Transverse colon (tissue), 4 donors: ENCODE data around the gene CCNT2. TPM values are rescaled to one million over a fixed set of nuclear protein-coding genes. Genes with fewer than 3 reads are reported as not detected.
"Not testable (repeated sequence)": the region's sequence is repeated elsewhere in the genome, so short reads cannot be mapped to it uniquely, and the experiment has no call there.

Experiments
- DNase-seq: peaks from one replicate; pipeline ENCODE4 v3.0.0-alpha.2; 2019
- H3K27ac ChIP-seq, 4 donors: fragments of 200-600 bp; sonication (generic); 2 replicates each; pipeline ENCODE4 v1.5.1; 2016 to 2018; ENCODE audit warnings: inconsistent platforms in 4 of 4
- H3K27me3 ChIP-seq: fragments of 200-600 bp; sonication (generic); 2 replicates; pipeline ENCODE4 v1.5.1; 2017; ENCODE audit warnings: inconsistent platforms
- H3K36me3 ChIP-seq, 4 donors: fragments of 200-600 bp; sonication (generic); 2 replicates each; pipeline ENCODE4 v1.5.1; 2017 to 2019; ENCODE audit warnings: inconsistent platforms in 4 of 4
- H3K4me1 ChIP-seq, 4 donors: fragments of 200-600 bp; sonication (generic); 2 replicates each; pipeline ENCODE4 v1.5.1; 2017 to 2020; ENCODE audit warnings: inconsistent platforms in 4 of 4
- H3K4me3 ChIP-seq, 4 donors: fragments of 200-600 bp; sonication (generic); 1 replicate in 1 of 4; 2 replicates in 3 of 4; pipeline versions ENCODE4 v1.5.1 to v1.6.1; 2017 to 2019; ENCODE audit warnings: inconsistent platforms in 4 of 4
- H3K9me3 ChIP-seq, 2 donors: fragments of 200-600 bp; sonication (generic); 2 replicates each; pipeline ENCODE4 v1.5.1; 2017 to 2019; ENCODE audit warnings: inconsistent platforms in 2 of 2
- CTCF ChIP-seq, 5 experiments: fragments of 200-600 bp in 3 of 5; fragments of 450-650 bp in 2 of 5; sonication (generic) in 3 of 5; IDR thresholded peaks; 1 replicate in 2 of 5; 2 replicates in 3 of 5; pipeline ENCODE4 v1.5.1; 2016 to 2017; ENCODE audit warnings: antibody characterized with exemption in 5 of 5, inconsistent platforms in 3 of 5, mild to moderate bottlenecking in 2 of 5, moderate library complexity in 1 of 5
- EP300 ChIP-seq: sonication (generic); formaldehyde crosslinking; IDR thresholded peaks from one replicate; pipeline ENCODE4 v1.6.1; 2017; ENCODE audit warnings: antibody characterized with exemption, low read depth
- POLR2A ChIP-seq: fragments of 450-650 bp; IDR thresholded peaks from one replicate; pipeline ENCODE4 v1.6.1; 2016; ENCODE audit warnings: antibody characterized with exemption, mild to moderate bottlenecking, moderate library complexity
- POLR2AphosphoS5 ChIP-seq, 3 donors: sonication (generic); formaldehyde crosslinking; IDR thresholded peaks; one replicate each; pipeline ENCODE4 v1.6.1; 2016; ENCODE audit warnings: antibody characterized with exemption in 3 of 3
- WGBS, 2 donors: methylation state at CpG; one replicate each; pipeline ENCODE4 v1.1.5; 2018; ENCODE audit warnings: low coverage in 1 of 2; 5-methylcytosine and 5-hydroxymethylcytosine counted together
- in situ Hi-C, 4 donors: fragments of 200-750 bp; cut with MboI; loops; one replicate each; pipeline versions ENCODE4 v1.15.0 to v1.15.1; 2017; ENCODE audit warnings: low sequenced_read_pairs in 3 of 4, low pct_ligation_motif_present in 1 of 4, low pct_unique_long_range_greater_than_20kb in 1 of 4
- intact Hi-C: fragments of 100-400 bp; cut with DNase I; formaldehyde crosslinking; loops from one replicate; pipeline ENCODE4 v1.15.1; 2023; ENCODE audit warnings: low total_unique reads
- total RNA-seq, 4 donors: library from RNA; depleted of rRNA; stranded (reverse); fragments of >200 nt; gene quantifications; one replicate each; pipeline ENCODE4 v1.1.0, GENCODE V29; 2016

The CCNT2 gene
- total RNA-seq, 4 donors from 2014 or later, result 24.7 to 57.5 (median 44.6) TPM

GRCh38 chr2:134906726-134907125 lies 11.9 kb upstream of the CCNT2 start:
- Histone ChIP-seq H3K4me3 (no peak overlapping the region), H3K4me1 (no peaks in the 10 kb centered on the region), H3K9me3 (no peaks in the 10 kb centered on the region), H3K27me3 (no peaks in the 10 kb centered on the region), H3K36me3 (no peaks in the 10 kb centered on the region), H3K27ac (no peak overlapping the region)
- no peak for DNase-seq
- TF ChIP-seq POLR2A (no peak), POLR2AphosphoS5 (IDR thresholded peaks at IDR 0.05) (no peak)
- intact Hi-C loops, result no loop called here
- 53 to 65% methylated on average over 2 of the region's 2 CpGs for WGBS, 2 donors
- in situ Hi-C loops, result loop anchor here in 2 of 4 donors (25.0 kb wide), 2 partner anchors 794 to 819 kb away; no protein-coding TSS in a partner anchor

- intact Hi-C loops, H3K9me3 ChIP-seq, H3K36me3 ChIP-seq, H3K27me3 ChIP-seq, DNase-seq, H3K27ac ChIP-seq, H3K4me3 ChIP-seq, H3K4me1 ChIP-seq: not testable (repeated sequence)
- in situ Hi-C loops, result loop anchor here in 2 of 4 donors (25.0 kb wide), 2 partner anchors 795 to 820 kb away; no protein-coding TSS in a partner anchor
- WGBS, 2 donors, result 64 to 88% methylated on average over 1 of the region's 1 CpG
Observed at GRCh38 chr2:134907441-134908116, 11.0 kb upstream of the CCNT2 start.

- Histone ChIP-seq H3K36me3 (no peaks in the 10 kb centered on the region), H3K27me3 (no peaks in the 10 kb centered on the region), H3K4me3 (no peak overlapping the region), H3K27ac (no peak overlapping the region), H3K4me1 (no peaks in the 10 kb centered on the region), H3K9me3 (peaks cover 0 to 7% of the 10 kb centered on the region in 2 donors)
- WGBS, 2 donors, result 69 to 85% methylated on average over 2 of the region's 2 CpGs
- TF ChIP-seq CTCF (IDR thresholded peaks at IDR 0.05), result no peak
- no peak for TF ChIP-seq EP300
- no peak for TF ChIP-seq POLR2AphosphoS5 (IDR thresholded peaks at IDR 0.05)
- TF ChIP-seq POLR2A, result no peak
- intact Hi-C loops, result no loop called here
- DNase-seq, result no peak
- in situ Hi-C loops, result loop anchor here in 2 of 4 donors (25.0 kb wide), 2 partner anchors 799 to 824 kb away; no protein-coding TSS in a partner anchor
Observed at GRCh38 chr2:134910763-134911399, 7.7 kb upstream of the CCNT2 start.

GRCh38 chr2:134911400-134911785 lies 7.2 kb upstream of the CCNT2 start:
- no peak for TF ChIP-seq CTCF (IDR thresholded peaks at IDR 0.05)
- TF ChIP-seq POLR2AphosphoS5 (IDR thresholded peaks at IDR 0.05), result no peak
- TF ChIP-seq EP300, result no peak
- TF ChIP-seq POLR2A, result no peak
- WGBS, 2 donors, result 88 to 94% methylated on average over 2 to 3 of the region's 3 CpGs
- Histone ChIP-seq H3K27me3 (no peaks in the 10 kb centered on the region), H3K4me3 (no peak overlapping the region), H3K36me3 (no peaks in the 10 kb centered on the region), H3K9me3 (peaks cover 0 to 7% of the 10 kb centered on the region in 2 donors), H3K27ac (no peak overlapping the region), H3K4me1 (no peaks in the 10 kb centered on the region)
- intact Hi-C loops (no loop called here), in situ Hi-C loops (loop anchor here in 2 of 4 donors (25.0 kb wide), 2 partner anchors 799 to 824 kb away; no protein-coding TSS in a partner anchor)
- DNase-seq, result no peak

- Histone ChIP-seq H3K27ac (no peak overlapping the region), H3K4me3 (no peak overlapping the region), H3K4me1 (peaks cover 0 to 8% (median 6%) of the 10 kb centered on the region in 4 donors), H3K36me3 (no peaks in the 10 kb centered on the region), H3K9me3 (peaks cover 0 to 7% of the 10 kb centered on the region in 2 donors), H3K27me3 (no peaks in the 10 kb centered on the region)
- TF ChIP-seq CTCF (IDR thresholded peaks at IDR 0.05), result no peak
- no peak for TF ChIP-seq POLR2A
- TF ChIP-seq EP300, result no peak
- no peak for TF ChIP-seq POLR2AphosphoS5 (IDR thresholded peaks at IDR 0.05)
- intact Hi-C loops (no loop called here), in situ Hi-C loops (loop anchor here in 2 of 4 donors (25.0 kb wide), 2 partner anchors 800 to 825 kb away; no protein-coding TSS in a partner anchor)
- DNase-seq, result no peak
Observed at GRCh38 chr2:134912361-134912760, 6.3 kb upstream of the CCNT2 start.
